Peyer's patch (tissue), 4 donors: ENCODE measurements around the gene UBE2QL1.

Experiments
- CTCF ChIP-seq, 6 experiments: fragments of 450-650 bp in 4 of 6; fragments of 200-600 bp in 2 of 6; sonication (generic) in 1 of 6; IDR thresholded peaks; one replicate each; pipeline ENCODE4 v1.5.1; 2017 to 2019; ENCODE audit warnings: antibody characterized with exemption in 6 of 6, mild to moderate bottlenecking in 3 of 6, moderate library complexity in 1 of 6
- POLR2A ChIP-seq, 2 donors: fragments of 450-650 bp; IDR thresholded peaks; one replicate each; pipeline ENCODE4 v1.5.1; 2017; ENCODE audit warnings: antibody characterized with exemption in 2 of 2, mild to moderate bottlenecking in 2 of 2, moderate library complexity in 2 of 2

- TF ChIP-seq CTCF (IDR thresholded peaks at IDR 0.05) (no peak), POLR2A (IDR thresholded peaks at IDR 0.05) (no peak)
Measured at GRCh38 chr5:6443326-6443725, 5.3 kb upstream of the UBE2QL1 start.
